Measurements from ENCODE around the gene KLHL5. TPM values are rescaled to one million over a fixed set of nuclear protein-coding genes. Genes with fewer than 3 reads are reported as not detected.
"Not testable (repeated sequence)": the region's sequence is repeated elsewhere in the genome, so short reads cannot be mapped to it uniquely, and the experiment has no call there.

KLHL5 gene
- total RNA-seq, 1 experiment from 2014 or later = 84.8 TPM

DNA sequence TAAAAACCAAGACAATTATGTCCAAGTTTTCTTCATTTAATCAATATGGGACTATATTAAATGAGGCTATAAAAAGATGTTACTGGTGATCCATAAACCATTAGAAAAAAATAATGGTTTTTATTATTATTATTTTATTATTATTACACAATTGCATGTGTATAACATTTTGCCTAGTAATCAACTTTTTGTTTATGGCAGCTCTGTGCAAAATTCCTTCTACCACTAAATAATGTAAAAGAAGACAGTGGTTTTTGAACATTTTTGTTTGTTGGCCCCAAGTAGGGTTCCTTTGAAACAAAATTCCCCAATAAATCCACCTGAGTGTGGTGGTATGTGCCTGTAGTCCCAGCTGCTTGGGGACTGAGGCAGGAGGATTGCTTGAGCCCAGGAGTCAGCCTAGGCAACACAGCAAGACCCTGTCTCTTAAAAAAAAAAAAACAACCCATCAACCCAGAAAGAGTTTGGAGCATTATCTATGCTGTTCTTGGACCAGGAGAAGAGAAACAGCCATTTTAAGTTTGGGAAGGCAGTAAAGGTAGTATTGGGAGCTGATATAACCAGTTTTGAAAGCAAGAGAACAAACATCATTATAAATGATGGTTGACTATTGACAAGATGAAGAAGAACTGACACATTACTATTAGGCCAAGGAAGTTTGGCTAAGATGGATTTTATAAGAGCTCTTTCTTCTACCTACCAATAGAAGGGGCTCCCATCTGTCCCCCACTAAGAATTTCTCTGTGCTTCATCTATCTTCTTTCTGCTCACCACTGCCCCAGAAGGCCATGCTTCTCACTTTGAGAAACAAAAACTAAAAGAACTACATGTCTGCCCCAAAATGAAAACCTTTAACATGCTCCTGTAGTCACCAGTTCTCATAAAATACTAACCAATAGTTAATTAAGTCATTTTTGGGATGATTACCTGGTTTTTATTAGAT is 32.0 kb upstream of the KLHL5 start:
- TF ChIP-seq CTCF (conservative IDR thresholded peaks at IDR 0.05; ENCODE audit: low read depth, low read length) (no peak; the same call in 1 of the 2 replicates), EZH2phosphoT487 (IDR thresholded peaks at IDR 0.05; ENCODE audit: borderline replicate concordance, low read length) (no peak), EZH2 (IDR thresholded peaks at IDR 0.05; ENCODE audit: low read length, unreplicated experiment) (no peak)
- Histone ChIP-seq H3K36me3 (ENCODE audit: low read depth, low read length) (peaks cover 12% of the 10 kb centered on the region; the same call in 1 of the 2 replicates), H3K4me1 (ENCODE audit: insufficient read depth, low read length) (peaks cover 40% of the 10 kb centered on the region), H3K27me3 (ENCODE audit: low read length) (no peaks in the 10 kb centered on the region), H3K27ac (ENCODE audit: low read length) (peak overlapping the region; percentile 100), H3K9me3 (ENCODE audit: low read length) (no peaks in the 10 kb centered on the region), H3K4me3 (ENCODE audit: low read length) (peak overlapping the region; percentile 89), H3K9ac (ENCODE audit: low read length) (peak overlapping the region; percentile 98), H3K9me2 (replicated peaks; ENCODE audit: low read length) (no peaks in the 10 kb centered on the region), H2AFZ (ENCODE audit: low read length) (no peak overlapping the region), H4K20me1 (ENCODE audit: low read length) (peaks cover 14% of the 10 kb centered on the region), H3K79me2 (ENCODE audit: low read length) (peaks cover 79% of the 10 kb centered on the region), H3K4me2 (ENCODE audit: low read length) (peak overlapping the region; percentile 84), H3F3A (ENCODE audit: low read length, unreplicated experiment) (no peaks in the 10 kb centered on the region)
- DNase-seq (peak; percentile 23), ATAC-seq (no peak)
- intact Hi-C loops (cut with micrococcal nuclease) = loop anchor here (5.0 kb wide), 1 partner anchor 152 kb away; the partner anchor contains the start of gene WDR19
- ChIA-PET POLR2A (ENCODE audit: unreplicated experiment) (interaction anchor here (1.7 kb wide), 1 partner anchor 14 kb away, joined by 10 read pairs; no protein-coding TSS in a partner anchor), CTCF (no interaction called here)
- BruUV-seq (replicated peaks) = TSS peak; percentile 11

GRCh38 chr4:39030725-39031124 is 31.3 kb upstream of the KLHL5 start:
- peak overlapping the region; percentile 100 for H3K27ac ChIP-seq (ENCODE audit: low read length)
- no peak for ATAC-seq
- peak overlapping the region; percentile 84 for H3K4me2 ChIP-seq (ENCODE audit: low read length)
- intact Hi-C loops (cut with micrococcal nuclease) = loop anchor here (5.0 kb wide), 1 partner anchor 152 kb away; the partner anchor contains the start of gene WDR19
- peak overlapping the region; percentile 98 for H3K9ac ChIP-seq (ENCODE audit: low read length)
- peaks cover 46% of the 10 kb centered on the region for H3K4me1 ChIP-seq (ENCODE audit: insufficient read depth, low read length)
- TF ChIP-seq CTCF (conservative IDR thresholded peaks at IDR 0.05; ENCODE audit: low read depth, low read length) (no peak), EZH2phosphoT487 (IDR thresholded peaks at IDR 0.05; ENCODE audit: borderline replicate concordance, low read length) (no peak), EZH2 (IDR thresholded peaks at IDR 0.05; ENCODE audit: low read length, unreplicated experiment) (no peak)
- H3K9me3 ChIP-seq (ENCODE audit: low read length) = no peaks in the 10 kb centered on the region
- DNase-seq = no peak
- CTCF ChIA-PET = no interaction called here
- POLR2A ChIA-PET (ENCODE audit: unreplicated experiment) = interaction anchor here (1.7 kb wide), 1 partner anchor 13 kb away, joined by 10 read pairs; no protein-coding TSS in a partner anchor
- no peaks in the 10 kb centered on the region for H3K27me3 ChIP-seq (ENCODE audit: low read length)
- H2AFZ ChIP-seq (ENCODE audit: low read length) = no peak overlapping the region
- H3K4me3 ChIP-seq (ENCODE audit: low read length) = peak overlapping the region; percentile 89
- no peaks in the 10 kb centered on the region for H3F3A ChIP-seq (ENCODE audit: low read length, unreplicated experiment)
- peaks cover 14% of the 10 kb centered on the region for H4K20me1 ChIP-seq (ENCODE audit: low read length)
- H3K9me2 ChIP-seq (replicated peaks; ENCODE audit: low read length) = no peaks in the 10 kb centered on the region
- H3K79me2 ChIP-seq (ENCODE audit: low read length) = peaks cover 73% of the 10 kb centered on the region
- no TSS peak for BruUV-seq (replicated peaks)
- peaks cover 11% of the 10 kb centered on the region; the same call in 1 of the 2 replicates for H3K36me3 ChIP-seq (ENCODE audit: low read depth, low read length)

DNA sequence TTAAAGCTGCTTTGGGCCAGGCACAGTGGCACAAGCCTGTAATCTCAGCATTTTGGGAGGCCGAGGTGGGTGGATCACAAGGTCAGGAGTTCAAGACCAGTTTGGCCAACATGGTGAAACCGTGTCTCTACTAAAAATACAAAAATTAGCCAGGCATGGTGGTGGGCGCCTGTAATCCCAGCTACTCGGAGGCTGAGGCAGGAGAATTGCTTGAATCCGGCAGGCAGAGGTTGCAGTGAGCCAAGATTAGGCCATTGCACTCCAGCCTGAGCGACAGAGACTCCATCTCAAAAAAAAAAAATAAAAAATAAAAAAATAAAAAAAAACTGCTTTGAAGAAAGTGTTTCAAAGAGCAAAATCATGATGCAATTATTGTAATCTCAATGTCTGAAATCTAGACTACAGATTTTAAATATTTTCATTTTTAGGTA is 30.4 kb upstream of the KLHL5 start:
- H3K27me3 ChIP-seq (ENCODE audit: low read length); BruUV-seq (replicated peaks); H3K9me3 ChIP-seq (ENCODE audit: low read length); DNase-seq; CTCF ChIA-PET; H3K9me2 ChIP-seq (replicated peaks; ENCODE audit: low read length); ATAC-seq; H3K36me3 ChIP-seq (ENCODE audit: low read depth, low read length); H2AFZ ChIP-seq (ENCODE audit: low read length); H3F3A ChIP-seq (ENCODE audit: low read length, unreplicated experiment): not testable (repeated sequence)
- Histone ChIP-seq H3K4me1 (ENCODE audit: insufficient read depth, low read length) (peaks cover 49% of the 10 kb centered on the region), H3K4me2 (ENCODE audit: low read length) (peak overlapping the region; percentile 84), H3K27ac (ENCODE audit: low read length) (peak overlapping the region; percentile 100), H3K4me3 (ENCODE audit: low read length) (peak overlapping the region; percentile 89), H3K9ac (ENCODE audit: low read length) (peak overlapping the region; percentile 98), H4K20me1 (ENCODE audit: low read length) (peaks cover 14% of the 10 kb centered on the region), H3K79me2 (ENCODE audit: low read length) (peaks cover 65% of the 10 kb centered on the region)
- POLR2A ChIA-PET (ENCODE audit: unreplicated experiment) = interaction anchor here (1.7 kb wide), 1 partner anchor 12 kb away, joined by 10 read pairs; no protein-coding TSS in a partner anchor
- intact Hi-C loops (cut with micrococcal nuclease) = loop anchor here (1.0 to 5.0 kb wide), 3 partner anchors 12 to 151 kb away; partner anchors contain the start of gene WDR19

Data from PC-3 (cell line).